Astrocyte of the cerebellum (primary cell): ENCODE data around the gene INTS11.

Experiments
- DNase-seq: peaks from one replicate; pipeline ENCODE4 v3.0.0-alpha.2; 2011; ENCODE audit warnings: low read depth
- H3K4me3 ChIP-seq: 2 replicates; pipeline ENCODE4 v1.5.1; 2011; ENCODE audit warnings: mild to moderate bottlenecking, low read depth, low read length, moderate library complexity
- in situ Hi-C: cut with HindIII; loops from 2 replicates; pipeline ENCODE4 v1.10.0; 2017; ENCODE audit warnings: low sequenced_read_pairs
- TF ChIP-seq, protein P1 (sequence below): IDR thresholded peaks from 2 replicates; pipeline ENCODE4 v1.5.1; 2012; ENCODE audit warnings: low read length, low read depth, moderate library complexity, mild to moderate bottlenecking; ENCODE audit errors: missing control alignments

Gene INTS11

DNA sequence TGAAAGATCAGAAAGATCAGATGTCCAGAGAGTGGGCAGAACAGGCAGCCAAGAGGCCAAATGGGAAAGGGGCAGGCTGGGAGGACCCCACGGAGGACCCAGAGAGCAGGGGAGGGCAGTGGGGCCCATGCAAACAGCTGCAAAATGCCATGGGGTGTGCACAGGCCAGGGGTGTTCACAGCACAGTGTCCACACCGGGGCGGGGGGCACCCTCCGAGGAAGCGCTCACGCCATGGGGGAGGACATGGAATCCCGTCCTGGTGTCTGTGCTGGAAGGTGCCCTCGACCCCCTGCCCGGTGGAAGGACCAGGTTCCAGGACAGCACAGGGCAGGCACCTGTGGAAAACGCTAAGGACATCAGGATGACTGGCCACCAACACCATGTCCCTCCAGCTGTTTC, 1.5 kb downstream of the INTS11 start:
- H3K4me3 ChIP-seq, result no peak overlapping the region
- TF ChIP-seq, protein P1, sequence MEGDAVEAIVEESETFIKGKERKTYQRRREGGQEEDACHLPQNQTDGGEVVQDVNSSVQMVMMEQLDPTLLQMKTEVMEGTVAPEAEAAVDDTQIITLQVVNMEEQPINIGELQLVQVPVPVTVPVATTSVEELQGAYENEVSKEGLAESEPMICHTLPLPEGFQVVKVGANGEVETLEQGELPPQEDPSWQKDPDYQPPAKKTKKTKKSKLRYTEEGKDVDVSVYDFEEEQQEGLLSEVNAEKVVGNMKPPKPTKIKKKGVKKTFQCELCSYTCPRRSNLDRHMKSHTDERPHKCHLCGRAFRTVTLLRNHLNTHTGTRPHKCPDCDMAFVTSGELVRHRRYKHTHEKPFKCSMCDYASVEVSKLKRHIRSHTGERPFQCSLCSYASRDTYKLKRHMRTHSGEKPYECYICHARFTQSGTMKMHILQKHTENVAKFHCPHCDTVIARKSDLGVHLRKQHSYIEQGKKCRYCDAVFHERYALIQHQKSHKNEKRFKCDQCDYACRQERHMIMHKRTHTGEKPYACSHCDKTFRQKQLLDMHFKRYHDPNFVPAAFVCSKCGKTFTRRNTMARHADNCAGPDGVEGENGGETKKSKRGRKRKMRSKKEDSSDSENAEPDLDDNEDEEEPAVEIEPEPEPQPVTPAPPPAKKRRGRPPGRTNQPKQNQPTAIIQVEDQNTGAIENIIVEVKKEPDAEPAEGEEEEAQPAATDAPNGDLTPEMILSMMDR, result no peak
- no peak for DNase-seq
- in situ Hi-C loops, result no loop called here

DNA sequence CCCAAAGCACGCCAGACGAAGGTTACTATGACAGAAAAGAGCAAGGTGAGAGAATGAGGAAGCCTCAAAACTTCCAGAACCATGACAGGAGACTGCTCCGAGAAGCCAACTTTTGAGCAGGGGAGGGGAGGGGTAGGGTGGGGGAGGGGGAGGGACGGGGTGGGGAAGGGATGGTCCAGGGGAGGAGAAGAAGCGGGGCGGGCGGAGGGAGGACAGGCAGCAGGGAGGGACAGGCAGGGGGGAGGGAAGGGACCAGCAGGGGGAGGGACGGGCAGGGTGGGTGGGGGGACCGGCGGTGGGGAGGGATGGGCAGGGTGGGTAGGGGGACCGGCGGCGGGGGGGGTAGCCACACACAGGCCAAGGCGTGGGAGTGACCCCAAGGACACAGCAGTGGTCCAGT, 2.0 kb downstream of the INTS11 start:
- in situ Hi-C loops, result no loop called here
- TF ChIP-seq, protein P1, result no peak
- no peak for DNase-seq
- H3K4me3 ChIP-seq, result no peak overlapping the region

DNA sequence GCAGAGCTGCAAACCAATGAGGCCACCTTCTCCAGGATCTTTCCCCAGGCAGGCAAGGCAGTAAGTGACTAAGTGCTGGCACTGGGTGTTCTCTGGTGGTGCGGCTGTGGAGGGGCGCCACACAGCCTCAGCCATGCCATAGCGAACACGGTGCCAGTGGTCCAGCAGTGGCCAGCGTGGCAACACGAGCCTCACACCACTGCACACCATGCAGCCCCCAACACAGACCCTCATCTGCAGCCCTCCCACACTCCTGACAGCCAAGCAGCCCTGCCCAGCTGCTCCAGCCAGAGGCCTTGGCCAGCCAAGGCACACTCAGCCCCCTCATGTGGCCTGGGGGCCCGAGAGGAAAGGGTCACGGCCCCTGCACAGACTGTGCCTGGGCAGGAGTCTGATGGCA, 3.0 kb downstream of the INTS11 start:
- no peak overlapping the region for H3K4me3 ChIP-seq
- DNase-seq, result no peak
- TF ChIP-seq, protein P1, result no peak
- in situ Hi-C loops, result no loop called here

DNA sequence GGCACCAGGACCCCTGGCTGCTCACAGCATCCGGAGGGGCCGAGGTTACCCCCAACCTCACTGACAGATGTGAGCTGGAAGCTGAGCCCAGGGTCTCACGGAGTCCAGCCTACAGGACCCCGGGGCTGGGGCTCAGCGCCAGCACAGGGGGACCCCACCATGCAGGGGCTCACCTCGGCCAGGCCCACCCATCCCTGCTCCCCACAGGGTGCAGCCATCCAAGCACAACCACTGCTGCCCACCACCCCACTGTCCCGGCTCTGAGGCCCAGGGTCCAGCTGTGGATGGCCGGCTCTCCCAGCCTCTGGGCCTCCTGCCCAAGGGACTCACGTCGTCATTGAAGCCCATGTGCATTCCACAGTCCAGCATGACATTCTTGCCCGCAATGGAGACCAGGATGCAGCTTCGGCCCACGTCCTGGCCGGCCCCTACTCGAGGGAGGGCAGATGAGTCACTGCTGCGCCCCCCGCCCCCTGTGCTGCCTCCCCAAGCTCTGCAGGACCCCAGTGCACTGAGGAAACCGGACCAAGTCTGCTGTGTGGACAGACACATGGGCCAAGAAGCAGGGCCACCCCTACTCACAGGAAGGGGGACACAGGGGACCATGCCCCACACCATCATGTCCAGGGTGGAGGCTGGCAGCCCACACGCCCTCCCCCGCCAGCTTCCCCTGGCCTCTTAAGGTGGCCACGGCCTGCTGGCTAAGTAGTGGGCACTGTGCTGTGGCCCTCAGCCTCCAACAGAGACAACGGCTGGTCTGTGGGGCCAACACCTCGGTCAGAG, 3.6 kb downstream of the INTS11 start:
- H3K4me3 ChIP-seq, result no peak overlapping the region
- in situ Hi-C loops, result no loop called here
- no peak for DNase-seq
- TF ChIP-seq, protein P1, result no peak

DNA sequence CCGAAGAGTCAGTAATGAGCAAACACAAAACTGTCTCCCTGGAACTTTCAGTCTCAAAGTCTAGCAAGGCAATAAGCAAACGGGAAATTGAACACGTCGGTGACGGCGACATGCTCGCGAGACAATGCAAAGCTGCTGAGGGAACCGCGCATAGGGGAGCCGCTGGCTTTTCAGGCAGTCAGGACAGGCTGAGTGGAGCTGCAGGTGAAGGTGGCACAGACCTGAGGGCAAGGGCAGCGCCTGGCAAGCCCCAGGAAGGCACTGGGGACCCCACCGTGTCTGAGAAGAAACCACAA, 4.9 kb downstream of the INTS11 start:
- in situ Hi-C loops, result no loop called here
- no peak overlapping the region for H3K4me3 ChIP-seq
- DNase-seq, result no peak
- TF ChIP-seq, protein P1, result no peak

DNA sequence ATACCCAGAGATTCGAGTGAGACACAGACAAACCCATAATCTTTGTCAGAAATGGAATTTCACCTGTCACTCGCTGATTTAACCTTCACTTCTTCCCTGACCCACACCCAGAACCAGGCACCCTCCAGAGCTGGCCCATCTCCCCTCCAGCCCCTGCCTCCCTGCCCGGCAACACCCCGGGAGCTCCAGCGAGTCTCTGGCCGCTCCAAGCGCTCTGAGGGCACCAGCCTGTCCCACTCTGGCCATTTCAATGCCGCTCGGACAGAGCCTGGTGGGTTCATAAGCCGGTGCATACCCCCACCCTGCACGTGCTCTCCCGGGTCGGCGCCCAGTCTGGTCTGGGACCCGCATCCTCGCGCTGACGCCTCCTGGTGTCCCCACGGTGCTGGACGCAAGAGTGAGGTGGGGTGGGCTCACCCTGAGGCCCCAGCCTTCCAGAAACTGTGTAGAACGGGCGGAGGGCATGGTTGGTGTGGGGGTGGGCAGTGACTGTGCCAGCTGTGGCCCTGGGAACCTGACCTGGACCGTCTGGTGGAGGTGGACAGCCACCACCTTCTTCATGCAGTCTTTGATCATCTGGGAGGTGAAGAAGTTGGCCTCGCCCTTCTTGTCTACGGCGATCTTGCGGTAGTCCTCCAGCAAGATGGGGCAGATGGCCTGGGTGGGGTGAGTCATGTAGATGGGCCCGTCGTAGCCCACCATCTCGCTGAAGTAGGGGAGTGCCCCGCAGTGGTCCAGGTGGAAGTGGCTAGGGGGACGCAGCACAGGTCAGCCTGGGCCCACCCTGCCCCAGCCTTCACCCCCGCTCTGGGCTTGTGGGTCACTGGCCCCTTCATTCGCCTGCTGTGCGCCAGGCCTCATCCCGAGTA, 5.4 kb downstream of the INTS11 start:
- no peak overlapping the region for H3K4me3 ChIP-seq
- TF ChIP-seq, protein P1, result no peak
- DNase-seq, result no peak
- in situ Hi-C loops, result no loop called here
